SK-N-SH (cell line): ENCODE data around the gene AIRE. TPM values are rescaled to one million over a fixed set of nuclear protein-coding genes. Genes with fewer than 3 reads are reported as not detected.

Source experiments
- CTCF ChIA-PET: fragments of 300-600, 350-600 bp; formaldehyde crosslinking; extraction: SDS; loops from one replicate; lab custom pipeline; 2021; lab: Yijun Ruan, JAX
- POLR2A ChIA-PET: fragments of 350-600 bp; sonication (Branson Sonifier 250); formaldehyde crosslinking; extraction: SDS; loops from one replicate; lab custom pipeline; 2020; ENCODE audit warnings: antibody characterized with exemption, inconsistent platforms; lab: Yijun Ruan, JAX
- DNase-seq: peaks from one replicate; pipeline ENCODE4 v3.0.0; 2012
- H2AFZ ChIP-seq: fragments of 200-600 bp; sonication (generic); 2 replicates; pipeline ENCODE4 v1.8.1; 2016; ENCODE audit warnings: antibody characterized with exemption, mild to moderate bottlenecking, low read depth
- H3F3A ChIP-seq: fragments of 200-600 bp; sonication (generic); replicated peaks from 2 replicates; pipeline ENCODE3; 2016; ENCODE audit warnings: antibody characterized with exemption, mild to moderate bottlenecking; ENCODE audit not compliant: insufficient read depth
- H3K27ac ChIP-seq, 2 experiments: fragments of 200-500 bp in 1 of 2; fragments of 200-600 bp in 1 of 2; sonication (Bioruptor generic) in 1 of 2; sonication (generic), shearing (Covaris generic) in 1 of 2; 2 replicates each; pipeline versions ENCODE4 v1.5.1 to v1.6.1; 2014 to 2016; ENCODE audit warnings: low read depth in 2 of 2, inconsistent platforms in 1 of 2, low read length in 1 of 2, mild to moderate bottlenecking in 1 of 2, mixed read lengths in 1 of 2
- H3K27me3 ChIP-seq: fragments of 200-600 bp; sonication (generic), shearing (Covaris generic); 2 replicates; pipeline ENCODE4 v1.6.1; 2016; ENCODE audit warnings: mixed run types; ENCODE audit not compliant: insufficient read depth
- H3K36me3 ChIP-seq, 2 experiments: fragments of 200-500 bp in 1 of 2; fragments of 200-600 bp in 1 of 2; sonication (Bioruptor generic) in 1 of 2; sonication (generic) in 1 of 2; replicated peaks in 1 of 2; 2 replicates each; pipeline versions ENCODE3 to v1.5.1; 2014 to 2016; ENCODE audit warnings: low read length in 1 of 2, mild to moderate bottlenecking in 1 of 2; ENCODE audit not compliant: insufficient read depth in 2 of 2, control insufficient read depth in 1 of 2
- H3K4me1 ChIP-seq, 2 experiments: fragments of 200-500 bp in 1 of 2; fragments of 200-600 bp in 1 of 2; sonication (Bioruptor generic) in 1 of 2; sonication (generic), shearing (Covaris generic) in 1 of 2; 2 replicates each; pipeline versions ENCODE4 v1.5.1 to v1.6.1; 2014 to 2016; ENCODE audit warnings: low read depth in 1 of 2, low read length in 1 of 2, mixed run types in 1 of 2; ENCODE audit not compliant: insufficient read depth in 2 of 2, control insufficient read depth in 1 of 2
- H3K4me2 ChIP-seq: fragments of 200-600 bp; sonication (generic), shearing (Covaris generic); 2 replicates; pipeline ENCODE4 v1.6.1; 2017; ENCODE audit warnings: mixed run types
- H3K4me3 ChIP-seq, 2 experiments: fragments of 200-500 bp in 1 of 2; fragments of 200-600 bp in 1 of 2; sonication (Bioruptor generic) in 1 of 2; sonication (generic), shearing (Covaris generic) in 1 of 2; 2 replicates each; pipeline versions ENCODE4 v1.5.1 to v1.8.1; 2014 to 2016; ENCODE audit warnings: low read depth in 2 of 2, inconsistent platforms in 1 of 2, low read length in 1 of 2, mild to moderate bottlenecking in 1 of 2, mixed read lengths in 1 of 2, moderate library complexity in 1 of 2
- H3K79me2 ChIP-seq: fragments of 200-600 bp; sonication (generic); 2 replicates; pipeline ENCODE4 v1.8.1; 2017; ENCODE audit warnings: mild to moderate bottlenecking; ENCODE audit not compliant: insufficient read depth
- H3K9ac ChIP-seq: fragments of 200-600 bp; sonication (generic); 2 replicates; pipeline ENCODE4 v1.6.1; 2017; ENCODE audit warnings: mixed run types
- H3K9me2 ChIP-seq: fragments of 200-600 bp; sonication (generic); 2 replicates; pipeline ENCODE4 v1.6.1; 2017; ENCODE audit warnings: mixed run types
- H3K9me3 ChIP-seq: fragments of 200-600 bp; sonication (generic); 2 replicates; pipeline ENCODE4 v1.6.1; 2017; ENCODE audit warnings: mixed run types, mild to moderate bottlenecking, moderate library complexity
- H4K20me1 ChIP-seq: fragments of 200-600 bp; sonication (generic); 2 replicates; pipeline ENCODE4 v1.6.1; 2017; ENCODE audit warnings: mild to moderate bottlenecking, mixed run types; ENCODE audit not compliant: insufficient read depth
- FOSL2 ChIP-seq: IDR thresholded peaks from 2 replicates; pipeline ENCODE4 v1.4.0; 2012; ENCODE audit warnings: low read depth, mild to moderate bottlenecking, moderate library complexity, borderline replicate concordance
- FOXJ3 ChIP-seq: sonication (generic); formaldehyde crosslinking; IDR thresholded peaks from 2 replicates; pipeline ENCODE4 v1.5.1; 2020; ENCODE audit warnings: mild to moderate bottlenecking, missing genetic modification reagents
- FOXM1 ChIP-seq: IDR thresholded peaks from 2 replicates; pipeline ENCODE4 v1.4.0; 2012; ENCODE audit warnings: low read depth, mild to moderate bottlenecking
- GABPA ChIP-seq: IDR thresholded peaks from 2 replicates; pipeline ENCODE4 v1.4.0; 2012; ENCODE audit warnings: low read depth, mild to moderate bottlenecking
- MEF2A ChIP-seq: IDR thresholded peaks from 2 replicates; pipeline ENCODE4 v1.4.0; 2012; ENCODE audit warnings: low read depth, borderline replicate concordance
- NFIC ChIP-seq: IDR thresholded peaks from 2 replicates; pipeline ENCODE4 v1.4.0; 2012; ENCODE audit warnings: borderline replicate concordance
- POLR2AphosphoS5 ChIP-seq: IDR thresholded peaks from 2 replicates; pipeline ENCODE4 v1.6.1; 2012; ENCODE audit warnings: low read depth, low read length
- RFX5 ChIP-seq: IDR thresholded peaks from 2 replicates; pipeline ENCODE4 v1.6.1; 2012; ENCODE audit warnings: mild to moderate bottlenecking, improper control_type of control experiment, low read length
- RXRA ChIP-seq: IDR thresholded peaks from 2 replicates; pipeline ENCODE4 v1.4.0; 2012; ENCODE audit warnings: low read depth, mild to moderate bottlenecking, borderline replicate concordance
- TAF1 ChIP-seq: IDR thresholded peaks from 2 replicates; pipeline ENCODE4 v1.6.1; 2012; ENCODE audit warnings: low read depth, mild to moderate bottlenecking, low read length, moderate library complexity, borderline replicate concordance
- TCF12 ChIP-seq: IDR thresholded peaks from 2 replicates; pipeline ENCODE4 v1.4.0; 2012
- WGBS: methylation state at CpG from one replicate; pipeline ENCODE4 v1.1.6; 2017; ENCODE audit warnings: low lambda C conversion rate; 5-methylcytosine and 5-hydroxymethylcytosine counted together
- polyA plus RNA-seq, 3 experiments: library from polyadenylated mRNA; depleted of rRNA; stranded (reverse); fragments of >200 nt; gene quantifications; 2 replicates each; pipeline ENCODE4 v1.2.3, GENCODE V29; 2012
- TF ChIP-seq, protein P1 (sequence below): IDR thresholded peaks from 2 replicates; pipeline ENCODE4 v1.6.1; 2012; ENCODE audit warnings: mild to moderate bottlenecking, low read depth, low read length, moderate library complexity
- TF ChIP-seq, protein P2 (sequence below): IDR thresholded peaks from 2 replicates; pipeline ENCODE4 v1.4.0; 2012; ENCODE audit warnings: low read depth
- TF ChIP-seq, protein P3 (sequence below): fragments of 200-600 bp; sonication (generic); IDR thresholded peaks from 2 replicates; pipeline ENCODE4 v1.6.1; 2017; ENCODE audit warnings: antibody characterized with exemption, mild to moderate bottlenecking, moderate library complexity
- TF ChIP-seq, protein P4 (sequence below): IDR thresholded peaks from 2 replicates; pipeline ENCODE4 v1.4.0; 2012; ENCODE audit warnings: low read depth, borderline replicate concordance

Gene AIRE
- polyA plus RNA-seq, 1 of the 3 experiments (the other 2 are of a cell fraction) = not detected

DNA sequence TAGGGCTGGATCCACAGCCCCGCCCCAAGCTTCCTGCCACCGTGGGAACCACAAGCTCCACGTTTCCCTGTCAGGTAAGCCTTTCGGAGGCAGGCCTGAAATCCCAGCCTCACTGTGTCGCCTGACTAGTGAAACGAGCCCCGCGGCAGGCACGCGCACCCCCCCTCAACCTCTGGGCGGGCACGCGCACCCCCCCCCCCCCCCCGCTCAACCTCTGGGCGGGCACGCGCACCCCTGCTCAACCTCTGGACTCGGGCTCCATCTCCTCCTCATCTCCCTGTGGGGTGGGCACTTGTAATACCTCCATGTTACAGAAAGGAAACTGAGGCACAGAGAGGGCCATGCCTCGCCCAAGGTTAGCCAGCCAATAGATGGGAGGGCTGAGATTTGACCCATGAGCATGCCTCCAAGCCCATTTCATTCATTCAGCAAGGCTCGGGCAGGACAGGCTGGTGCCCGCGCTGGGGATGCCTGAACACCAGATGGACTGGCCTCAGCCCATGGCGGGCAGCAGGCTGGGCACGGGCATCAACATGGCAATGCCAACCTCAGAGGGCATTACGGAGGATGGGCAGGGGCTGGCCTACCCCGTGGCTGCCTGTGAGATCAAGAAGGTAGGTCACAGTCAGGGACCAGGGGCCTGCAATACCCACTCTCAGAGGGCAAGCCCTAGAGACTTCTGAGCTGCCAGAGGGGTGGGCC lies 48.8 kb downstream of the AIRE start:
- ChIA-PET CTCF (interaction anchor here (1.0 to 1.9 kb wide), 5 partner anchors 10 to 459 kb away, joined by 3 to 7 read pairs (median 3); no protein-coding TSS in a partner anchor), POLR2A (no interaction called here)
- H3K9ac ChIP-seq = no peak overlapping the region
- H3K27ac ChIP-seq = no peak overlapping the region
- H2AFZ ChIP-seq = no peak overlapping the region
- no peaks in the 10 kb centered on the region for H3K27me3 ChIP-seq
- H3K4me2 ChIP-seq = no peak overlapping the region
- no peak for DNase-seq
- 93% methylated on average over 13 of the region's 26 CpGs for WGBS
- H3K4me3 ChIP-seq = no peak overlapping the region
- no peaks in the 10 kb centered on the region for H3K9me3 ChIP-seq
- H3K9me2 ChIP-seq = no peaks in the 10 kb centered on the region
- TF ChIP-seq FOXM1 (no peak), TCF12 (no peak), POLR2AphosphoS5 (no peak), FOXJ3 (CRISPR knock-in tag) (no peak), NFIC (no peak), RXRA (no peak), TAF1 (no peak), RFX5 (no peak)
- TF ChIP-seq, protein P1, sequence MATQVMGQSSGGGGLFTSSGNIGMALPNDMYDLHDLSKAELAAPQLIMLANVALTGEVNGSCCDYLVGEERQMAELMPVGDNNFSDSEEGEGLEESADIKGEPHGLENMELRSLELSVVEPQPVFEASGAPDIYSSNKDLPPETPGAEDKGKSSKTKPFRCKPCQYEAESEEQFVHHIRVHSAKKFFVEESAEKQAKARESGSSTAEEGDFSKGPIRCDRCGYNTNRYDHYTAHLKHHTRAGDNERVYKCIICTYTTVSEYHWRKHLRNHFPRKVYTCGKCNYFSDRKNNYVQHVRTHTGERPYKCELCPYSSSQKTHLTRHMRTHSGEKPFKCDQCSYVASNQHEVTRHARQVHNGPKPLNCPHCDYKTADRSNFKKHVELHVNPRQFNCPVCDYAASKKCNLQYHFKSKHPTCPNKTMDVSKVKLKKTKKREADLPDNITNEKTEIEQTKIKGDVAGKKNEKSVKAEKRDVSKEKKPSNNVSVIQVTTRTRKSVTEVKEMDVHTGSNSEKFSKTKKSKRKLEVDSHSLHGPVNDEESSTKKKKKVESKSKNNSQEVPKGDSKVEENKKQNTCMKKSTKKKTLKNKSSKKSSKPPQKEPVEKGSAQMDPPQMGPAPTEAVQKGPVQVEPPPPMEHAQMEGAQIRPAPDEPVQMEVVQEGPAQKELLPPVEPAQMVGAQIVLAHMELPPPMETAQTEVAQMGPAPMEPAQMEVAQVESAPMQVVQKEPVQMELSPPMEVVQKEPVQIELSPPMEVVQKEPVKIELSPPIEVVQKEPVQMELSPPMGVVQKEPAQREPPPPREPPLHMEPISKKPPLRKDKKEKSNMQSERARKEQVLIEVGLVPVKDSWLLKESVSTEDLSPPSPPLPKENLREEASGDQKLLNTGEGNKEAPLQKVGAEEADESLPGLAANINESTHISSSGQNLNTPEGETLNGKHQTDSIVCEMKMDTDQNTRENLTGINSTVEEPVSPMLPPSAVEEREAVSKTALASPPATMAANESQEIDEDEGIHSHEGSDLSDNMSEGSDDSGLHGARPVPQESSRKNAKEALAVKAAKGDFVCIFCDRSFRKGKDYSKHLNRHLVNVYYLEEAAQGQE = no peak
- TF ChIP-seq, protein P2, sequence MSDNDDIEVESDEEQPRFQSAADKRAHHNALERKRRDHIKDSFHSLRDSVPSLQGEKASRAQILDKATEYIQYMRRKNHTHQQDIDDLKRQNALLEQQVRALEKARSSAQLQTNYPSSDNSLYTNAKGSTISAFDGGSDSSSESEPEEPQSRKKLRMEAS = no peak
- peaks cover 0 to 7% of the 10 kb centered on the region in 2 experiments; a peak in 1 of 4 replicates for H3K4me1 ChIP-seq
- no peaks in the 10 kb centered on the region for H4K20me1 ChIP-seq
- peaks cover 0 to 12% of the 10 kb centered on the region in 2 experiments for H3K36me3 ChIP-seq
- no peaks in the 10 kb centered on the region for H3K79me2 ChIP-seq
- peaks cover 15% of the 10 kb centered on the region for H3F3A ChIP-seq

DNA sequence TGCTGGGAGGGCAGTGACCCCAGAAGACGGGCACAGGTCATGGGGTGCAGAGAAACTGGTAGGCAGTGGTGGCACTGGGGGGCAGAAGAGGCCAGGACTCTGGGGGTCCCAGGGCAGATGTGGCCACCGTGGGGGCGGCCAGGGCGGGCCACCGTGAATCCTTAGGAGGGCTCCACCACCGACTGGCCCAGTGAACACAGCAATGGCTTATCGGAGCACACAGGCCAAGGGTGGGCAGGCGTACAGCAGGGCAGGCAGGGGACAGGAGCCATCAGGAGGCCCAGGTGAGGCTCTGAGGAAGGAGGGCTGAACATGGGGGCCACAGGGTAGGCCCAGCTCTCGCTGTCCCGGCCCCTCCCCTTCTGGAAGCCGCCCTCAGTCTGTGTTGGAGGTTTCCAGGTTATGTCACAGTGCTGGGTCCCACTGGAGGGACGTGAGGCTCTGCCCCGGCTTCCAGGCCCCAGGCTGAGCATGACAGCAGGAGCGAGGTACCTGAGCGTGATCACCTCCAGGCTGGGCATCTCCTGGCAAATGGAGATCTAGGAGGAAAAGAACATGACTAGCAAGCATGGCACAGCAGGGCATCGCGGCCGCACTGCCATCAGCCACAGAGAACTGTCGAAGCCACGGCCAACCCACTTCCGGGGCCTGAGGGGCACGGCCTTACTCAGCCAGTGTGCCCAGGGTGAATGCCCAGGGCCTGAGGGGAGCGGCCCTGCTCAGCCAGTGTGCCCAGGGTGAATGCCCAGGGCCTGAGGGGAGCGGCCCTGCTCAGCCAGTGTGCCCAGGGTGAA lies 49.8 kb downstream of the AIRE start:
- H3K79me2 ChIP-seq = no peaks in the 10 kb centered on the region
- peaks cover 23% of the 10 kb centered on the region for H3F3A ChIP-seq
- no peak overlapping the region for H3K9ac ChIP-seq
- 95% methylated on average over 8 of the region's 24 CpGs for WGBS
- no peaks in the 10 kb centered on the region for H3K27me3 ChIP-seq
- no peak overlapping the region for H2AFZ ChIP-seq
- H3K27ac ChIP-seq = no peak overlapping the region
- POLR2A ChIA-PET = no interaction called here
- H3K4me2 ChIP-seq = no peak overlapping the region
- H4K20me1 ChIP-seq = no peaks in the 10 kb centered on the region
- no peaks in the 10 kb centered on the region for H3K9me3 ChIP-seq
- no peak for DNase-seq
- CTCF ChIA-PET = interaction anchor here (1.0 kb wide), 2 partner anchors 9 to 38 kb away, joined by 3 read pairs; no protein-coding TSS in a partner anchor
- H3K4me1 ChIP-seq = peaks cover 6 to 10% of the 10 kb centered on the region in 2 experiments; a peak in 2 of 4 replicates
- no peak overlapping the region for H3K4me3 ChIP-seq
- H3K36me3 ChIP-seq = peaks cover 0 to 12% of the 10 kb centered on the region in 2 experiments
- H3K9me2 ChIP-seq = no peaks in the 10 kb centered on the region
- TF ChIP-seq, protein P3, sequence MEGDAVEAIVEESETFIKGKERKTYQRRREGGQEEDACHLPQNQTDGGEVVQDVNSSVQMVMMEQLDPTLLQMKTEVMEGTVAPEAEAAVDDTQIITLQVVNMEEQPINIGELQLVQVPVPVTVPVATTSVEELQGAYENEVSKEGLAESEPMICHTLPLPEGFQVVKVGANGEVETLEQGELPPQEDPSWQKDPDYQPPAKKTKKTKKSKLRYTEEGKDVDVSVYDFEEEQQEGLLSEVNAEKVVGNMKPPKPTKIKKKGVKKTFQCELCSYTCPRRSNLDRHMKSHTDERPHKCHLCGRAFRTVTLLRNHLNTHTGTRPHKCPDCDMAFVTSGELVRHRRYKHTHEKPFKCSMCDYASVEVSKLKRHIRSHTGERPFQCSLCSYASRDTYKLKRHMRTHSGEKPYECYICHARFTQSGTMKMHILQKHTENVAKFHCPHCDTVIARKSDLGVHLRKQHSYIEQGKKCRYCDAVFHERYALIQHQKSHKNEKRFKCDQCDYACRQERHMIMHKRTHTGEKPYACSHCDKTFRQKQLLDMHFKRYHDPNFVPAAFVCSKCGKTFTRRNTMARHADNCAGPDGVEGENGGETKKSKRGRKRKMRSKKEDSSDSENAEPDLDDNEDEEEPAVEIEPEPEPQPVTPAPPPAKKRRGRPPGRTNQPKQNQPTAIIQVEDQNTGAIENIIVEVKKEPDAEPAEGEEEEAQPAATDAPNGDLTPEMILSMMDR = no peak
- TF ChIP-seq, protein P4, sequence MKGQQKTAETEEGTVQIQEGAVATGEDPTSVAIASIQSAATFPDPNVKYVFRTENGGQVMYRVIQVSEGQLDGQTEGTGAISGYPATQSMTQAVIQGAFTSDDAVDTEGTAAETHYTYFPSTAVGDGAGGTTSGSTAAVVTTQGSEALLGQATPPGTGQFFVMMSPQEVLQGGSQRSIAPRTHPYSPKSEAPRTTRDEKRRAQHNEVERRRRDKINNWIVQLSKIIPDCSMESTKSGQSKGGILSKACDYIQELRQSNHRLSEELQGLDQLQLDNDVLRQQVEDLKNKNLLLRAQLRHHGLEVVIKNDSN = no peak
- TF ChIP-seq, protein P1 = no peak
- TF ChIP-seq FOSL2 (no peak), GABPA (no peak), MEF2A (no peak), FOXM1 (no peak)
